ENCODE data around the gene OSM.

The OSM gene

DNA sequence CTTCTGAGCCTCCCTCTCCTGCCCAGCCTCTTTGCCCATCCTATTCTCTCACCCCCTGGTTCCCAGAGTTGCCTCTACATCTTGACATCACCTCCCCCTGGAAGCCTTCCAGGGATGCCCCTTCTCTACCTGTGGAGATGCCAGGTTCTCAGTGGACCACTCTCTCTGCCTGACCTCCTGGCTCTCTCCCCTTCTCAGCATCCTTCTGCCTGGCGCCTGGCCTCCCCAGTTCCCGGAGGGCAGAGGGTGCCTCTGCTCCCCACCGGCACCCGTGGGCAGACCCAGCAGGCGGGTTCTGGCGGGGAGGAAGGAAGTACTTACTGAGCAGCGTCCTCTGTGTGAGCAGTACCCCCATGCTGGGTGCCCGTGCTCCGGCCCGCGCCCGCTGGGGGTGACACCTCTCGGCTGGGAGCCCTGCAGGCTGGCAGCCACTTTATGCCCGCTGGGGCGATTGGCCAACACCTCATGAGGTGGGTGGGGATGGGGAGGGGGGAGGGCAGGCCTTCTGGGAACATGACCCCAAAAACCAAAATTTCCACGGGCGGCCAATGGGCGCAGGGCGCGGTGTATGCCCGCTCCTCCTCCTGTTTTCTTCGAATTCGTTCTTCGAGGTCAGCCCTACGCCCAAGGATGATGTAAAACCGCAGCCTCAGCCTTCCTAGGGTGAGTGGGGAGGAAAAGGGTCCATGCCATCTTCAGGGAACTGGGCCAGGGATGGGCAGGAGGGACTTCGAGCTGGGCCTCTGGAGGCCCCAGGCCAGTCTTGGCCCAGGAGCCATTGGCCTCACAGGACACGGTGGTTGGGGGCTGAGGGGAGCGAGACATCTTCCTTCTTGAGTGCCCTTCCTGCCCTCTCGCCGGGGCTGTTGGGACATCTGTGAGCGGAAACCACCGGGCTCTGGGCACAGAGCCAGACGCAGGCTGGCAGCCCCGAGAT is at the start of gene OSM:
Gene OSM, minus strand, starts transcription at position 407 of the 937 bp plus-strand sequence. Its CDS starts 52 bp downstream, at position 355.
- no peak for DNase-seq (ENCODE audit: low read depth)

DNA sequence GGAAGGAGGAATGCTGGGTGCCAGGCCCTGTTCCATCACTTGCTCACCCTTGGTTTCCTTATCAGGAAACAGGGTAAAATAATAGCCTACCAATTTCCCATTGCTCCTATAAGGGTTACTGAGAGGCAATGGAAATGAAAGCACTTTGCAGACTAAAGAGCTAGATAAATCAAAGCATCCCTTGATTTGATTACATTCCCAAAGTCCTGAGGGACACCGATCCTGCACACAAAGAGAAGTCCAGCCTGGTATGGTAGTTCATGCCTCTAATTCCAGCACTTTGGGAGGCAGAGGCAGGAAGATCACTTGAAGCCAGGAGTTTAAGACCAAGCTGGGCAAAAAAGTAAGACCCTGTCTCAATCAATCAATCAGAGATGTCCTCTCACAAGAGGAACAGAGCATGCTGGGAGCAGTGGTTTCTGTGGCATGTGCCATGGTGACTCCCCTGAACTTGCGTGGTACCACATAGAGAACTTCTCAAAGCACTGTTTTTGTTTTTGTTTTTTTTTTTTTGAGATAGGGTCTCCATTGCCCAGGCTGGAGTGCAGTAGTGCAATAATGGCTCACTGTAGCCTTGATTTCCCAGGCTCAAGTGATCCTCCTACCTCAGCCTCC is 49.4 kb upstream of the OSM start:
- no peak for DNase-seq (ENCODE audit: low read depth)

DNA sequence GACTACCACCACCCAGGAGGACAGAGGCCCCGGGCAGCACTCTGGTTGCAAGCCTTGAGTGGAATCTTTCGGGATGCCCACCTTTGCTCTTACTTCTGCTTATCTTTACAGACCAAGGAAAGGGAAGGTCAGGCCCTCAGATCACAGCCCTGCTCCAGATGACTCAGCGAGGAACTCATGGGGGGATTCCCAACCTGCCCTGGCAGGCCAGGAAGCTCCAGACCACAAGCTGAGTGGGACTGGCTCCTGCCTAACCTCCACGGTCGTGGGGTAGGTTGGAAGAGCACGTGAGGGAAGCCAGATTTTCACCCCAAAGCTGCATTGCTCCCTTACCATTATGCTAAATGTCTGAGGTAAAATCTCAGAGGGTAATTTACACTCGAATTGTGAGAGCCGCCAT is 48.3 kb upstream of the OSM start:
- peak; percentile 75 for DNase-seq (ENCODE audit: low read depth)

DNA sequence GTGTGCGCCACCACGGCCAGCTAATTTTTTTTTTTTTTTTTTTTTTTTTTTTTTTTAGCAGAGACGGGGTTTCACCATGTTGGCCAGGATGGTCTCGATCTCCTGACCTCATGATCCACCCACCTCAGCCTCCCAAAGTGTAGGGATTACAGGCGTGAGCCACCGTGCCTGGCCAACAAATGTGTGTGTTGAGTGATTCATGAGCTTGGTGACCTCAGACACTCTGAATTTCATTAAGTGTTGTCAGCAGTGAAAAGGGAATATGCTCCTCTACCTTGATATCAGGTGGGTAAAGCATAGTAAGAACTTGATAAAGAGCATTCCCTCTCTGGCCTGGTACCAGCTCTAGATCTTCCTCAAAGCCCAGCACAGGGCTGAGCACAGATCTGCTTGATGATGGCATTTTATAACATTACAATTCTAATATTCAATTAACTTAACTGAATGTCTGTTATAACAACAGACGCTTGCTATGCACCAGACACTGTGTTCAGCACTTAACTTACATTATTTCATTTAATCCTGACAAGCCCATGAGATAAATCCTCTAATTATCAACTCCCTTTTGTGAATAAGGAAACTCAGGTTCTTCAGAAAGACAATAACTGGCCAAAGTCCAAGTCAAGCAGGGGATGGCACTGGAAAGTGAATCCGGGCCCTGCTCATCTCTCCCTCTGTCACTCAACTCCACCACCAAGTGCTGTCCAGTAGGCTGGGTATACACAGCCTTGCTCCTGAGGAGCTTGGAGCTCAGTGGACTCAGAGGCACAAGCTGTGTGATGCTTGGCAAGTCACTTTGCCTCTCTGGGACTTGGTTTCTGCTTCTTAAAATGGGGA is 47.1 kb upstream of the OSM start:
- no peak for DNase-seq (ENCODE audit: low read depth)

DNA sequence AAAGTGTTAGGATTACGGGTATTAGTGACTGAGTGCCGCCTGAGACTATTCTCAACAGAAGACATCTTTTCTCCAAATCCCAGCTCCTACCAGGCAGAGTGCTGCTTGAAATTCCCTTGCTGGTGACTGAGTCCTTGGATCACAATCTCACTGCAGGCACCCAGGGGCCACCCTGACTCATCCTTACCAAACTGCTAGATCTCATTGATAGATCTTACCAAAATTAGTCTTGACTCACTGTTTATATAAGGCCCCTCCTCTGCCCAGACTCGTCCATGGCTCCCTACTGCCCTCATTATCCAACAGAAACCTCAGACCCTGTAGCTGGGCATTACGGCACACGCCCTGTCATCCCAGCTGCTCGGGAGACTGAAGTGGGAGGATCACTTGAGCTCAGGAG is 45.4 kb upstream of the OSM start:
- peak; percentile 80 for DNase-seq (ENCODE audit: low read depth)

DNA sequence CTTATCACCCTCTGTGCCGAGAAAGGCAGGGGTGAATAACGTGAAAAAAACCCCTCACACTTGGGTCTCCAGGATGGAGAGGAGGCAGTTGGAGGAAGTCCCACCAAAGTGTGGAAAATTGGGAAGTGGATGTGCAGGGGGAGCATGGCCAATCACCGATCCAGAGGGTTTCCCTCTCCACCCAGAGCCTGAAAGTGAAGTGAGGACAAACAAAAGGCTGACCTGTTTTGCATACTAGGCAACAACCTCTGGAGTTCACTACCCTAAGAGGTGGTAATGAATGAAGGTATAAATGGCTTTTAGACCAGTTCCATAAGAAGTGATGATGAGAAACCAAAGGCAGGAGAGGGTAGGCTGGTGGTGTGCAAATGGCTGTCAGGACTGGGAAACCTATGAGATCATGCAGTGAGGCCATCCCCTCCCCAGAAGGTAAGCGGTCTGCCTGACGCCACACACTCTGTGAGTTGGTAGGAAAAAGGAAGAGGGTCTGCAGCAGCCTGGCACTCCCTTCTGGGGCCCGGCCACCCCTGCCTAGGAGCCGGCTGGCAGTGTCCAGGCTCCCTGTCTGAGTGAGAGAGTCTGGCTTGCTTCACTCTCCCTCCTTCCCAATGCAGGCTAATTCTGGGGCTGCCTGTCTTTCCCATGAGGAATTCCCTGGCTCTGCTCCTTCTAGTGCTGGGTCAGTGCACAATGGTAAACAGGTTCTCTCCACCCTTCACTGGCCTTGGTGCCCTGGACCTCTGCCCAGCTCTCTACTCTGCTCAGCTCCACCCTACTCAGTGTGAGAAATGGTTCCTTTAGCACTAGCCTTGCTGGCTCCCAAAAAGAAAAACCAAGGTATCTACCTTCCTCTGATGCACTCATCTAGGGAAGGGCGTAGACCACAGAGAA is 44.5 kb upstream of the OSM start:
- peak; percentile 88 for DNase-seq (ENCODE audit: low read depth)

DNA sequence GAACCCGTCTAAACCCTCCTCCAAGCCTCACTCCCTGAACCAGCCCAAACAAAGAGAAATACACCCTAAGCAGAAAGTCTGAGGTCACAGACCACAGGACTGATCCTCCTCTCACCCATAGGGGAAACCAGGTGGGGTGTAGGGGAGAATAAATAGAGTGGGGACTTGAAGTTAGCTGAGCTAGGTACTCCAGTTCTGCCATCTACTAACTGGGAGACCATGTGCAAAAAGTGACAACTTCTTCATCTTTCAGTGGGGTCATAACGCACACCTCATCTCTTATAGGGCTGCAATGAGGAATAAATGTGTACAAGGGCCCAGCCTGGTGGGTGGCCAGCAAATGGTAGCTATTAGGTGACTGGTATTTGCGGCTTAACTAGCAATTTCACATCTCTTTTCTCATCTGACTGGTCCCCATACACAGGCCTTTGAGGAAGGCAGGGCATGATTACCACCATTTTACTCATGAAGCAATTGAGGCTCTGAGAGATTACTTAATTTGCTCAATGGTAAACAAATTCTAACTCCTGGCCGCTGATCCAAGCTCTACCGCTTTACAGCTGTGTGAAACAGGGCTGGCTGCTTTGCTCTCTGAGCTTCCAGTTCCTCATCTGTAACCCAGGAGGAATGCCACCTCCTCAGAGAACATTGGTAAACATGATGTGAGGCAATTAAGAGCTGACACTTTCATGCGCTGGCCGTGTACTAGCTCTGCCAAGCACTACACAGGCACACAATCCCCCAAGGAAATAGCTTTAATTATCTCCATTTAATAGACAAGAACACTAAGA is 43.5 kb upstream of the OSM start:
- peak; percentile 92 for DNase-seq (ENCODE audit: low read depth)

DNA sequence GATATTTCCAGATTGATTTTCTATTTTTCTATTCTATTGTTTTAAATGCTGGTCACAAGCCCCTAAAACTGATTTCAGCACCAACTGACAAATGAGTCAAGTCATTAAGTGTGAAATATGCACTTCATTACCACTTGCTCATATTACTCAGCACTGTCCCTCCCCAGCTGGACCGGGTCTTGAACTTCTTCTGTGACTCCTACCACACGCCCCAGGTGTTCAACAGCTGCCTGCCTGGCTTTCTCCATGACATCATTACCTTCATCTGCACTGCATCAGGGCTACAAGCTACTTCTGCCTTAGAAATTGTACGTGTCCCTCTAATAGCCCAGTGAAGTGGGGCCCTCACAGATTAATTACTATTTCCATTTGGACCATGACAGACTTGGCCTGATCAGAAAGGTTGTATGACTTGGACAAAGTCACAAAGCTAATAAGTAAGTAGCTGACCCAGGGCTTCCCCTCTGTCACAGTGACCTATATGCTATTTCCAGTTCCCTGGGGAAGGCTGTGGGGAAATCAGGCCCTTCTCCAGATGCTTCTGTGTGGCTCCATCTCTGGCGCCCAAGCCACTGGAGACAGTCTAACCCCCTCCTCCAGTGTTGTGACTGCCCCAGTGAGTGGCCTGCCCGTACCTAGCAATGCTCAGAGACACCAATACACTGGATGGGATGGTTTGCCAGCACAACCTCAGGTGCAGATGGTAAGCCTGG is 42.0 kb upstream of the OSM start:
- no peak for DNase-seq (ENCODE audit: low read depth)

DNA sequence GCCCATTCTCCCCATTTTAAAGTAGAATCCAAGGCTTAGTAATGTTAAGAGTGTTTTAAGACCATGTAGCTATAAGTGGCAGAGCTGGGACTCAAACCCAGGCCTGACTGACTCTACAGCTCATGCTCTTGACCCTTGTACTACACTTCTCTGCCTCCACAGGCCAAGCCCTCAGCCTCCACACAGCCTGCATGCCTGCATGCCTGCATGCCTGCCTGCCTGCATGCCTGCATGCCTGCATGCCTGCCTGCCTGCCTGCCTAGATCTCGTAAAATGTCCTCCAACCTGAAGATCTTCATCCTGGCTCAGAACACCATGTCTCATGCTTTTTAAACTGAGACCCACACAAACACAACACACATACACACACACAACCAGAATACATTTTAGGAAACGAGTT is 41.4 kb upstream of the OSM start:
- no peak for DNase-seq (ENCODE audit: low read depth)

DNA sequence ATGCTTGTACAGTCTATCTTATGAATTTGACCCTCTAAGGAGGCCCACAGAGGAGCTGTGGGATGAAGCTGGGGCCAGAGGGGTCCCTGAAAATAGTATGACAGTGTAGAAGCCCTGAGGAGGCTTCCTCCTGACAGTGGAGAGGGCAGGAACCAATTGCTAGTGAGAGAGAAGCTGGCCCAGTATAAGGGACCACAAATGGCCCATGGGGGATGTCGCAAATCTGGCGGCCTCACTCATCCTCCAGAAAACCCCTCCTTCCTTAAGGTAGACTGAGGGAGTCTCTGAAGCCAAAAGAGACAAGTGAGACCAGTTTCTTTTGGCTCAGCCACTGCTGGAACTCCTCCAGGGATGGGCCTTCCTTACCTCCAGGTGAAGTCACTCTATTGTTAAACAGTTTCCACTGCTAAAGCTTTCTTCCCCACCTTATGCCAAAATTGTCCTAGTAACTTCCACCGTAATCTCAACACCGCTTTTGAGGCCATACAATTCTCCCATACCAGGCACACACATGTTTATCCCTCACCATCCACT is 40.5 kb upstream of the OSM start:
- DNase-seq (ENCODE audit: low read depth): no peak

DNA sequence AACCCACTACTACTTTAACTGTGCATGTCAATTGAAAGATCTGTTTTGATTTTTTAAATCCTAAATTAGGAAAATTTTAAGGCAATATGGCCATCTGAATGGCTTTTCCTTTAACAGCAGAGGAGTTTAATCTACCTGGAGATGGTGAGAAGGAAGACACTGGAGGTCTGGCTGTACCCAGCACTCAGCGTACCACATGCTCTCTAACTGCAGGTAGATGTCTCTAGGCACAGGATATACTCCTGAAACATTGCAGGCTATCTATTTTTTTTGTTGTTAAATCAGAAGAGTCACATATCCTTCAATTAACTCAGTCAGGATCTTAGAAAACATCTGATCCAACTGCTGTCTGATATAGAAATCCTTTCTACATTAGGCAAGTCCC is 40.0 kb upstream of the OSM start:
- DNase-seq (ENCODE audit: low read depth): no peak

DNA sequence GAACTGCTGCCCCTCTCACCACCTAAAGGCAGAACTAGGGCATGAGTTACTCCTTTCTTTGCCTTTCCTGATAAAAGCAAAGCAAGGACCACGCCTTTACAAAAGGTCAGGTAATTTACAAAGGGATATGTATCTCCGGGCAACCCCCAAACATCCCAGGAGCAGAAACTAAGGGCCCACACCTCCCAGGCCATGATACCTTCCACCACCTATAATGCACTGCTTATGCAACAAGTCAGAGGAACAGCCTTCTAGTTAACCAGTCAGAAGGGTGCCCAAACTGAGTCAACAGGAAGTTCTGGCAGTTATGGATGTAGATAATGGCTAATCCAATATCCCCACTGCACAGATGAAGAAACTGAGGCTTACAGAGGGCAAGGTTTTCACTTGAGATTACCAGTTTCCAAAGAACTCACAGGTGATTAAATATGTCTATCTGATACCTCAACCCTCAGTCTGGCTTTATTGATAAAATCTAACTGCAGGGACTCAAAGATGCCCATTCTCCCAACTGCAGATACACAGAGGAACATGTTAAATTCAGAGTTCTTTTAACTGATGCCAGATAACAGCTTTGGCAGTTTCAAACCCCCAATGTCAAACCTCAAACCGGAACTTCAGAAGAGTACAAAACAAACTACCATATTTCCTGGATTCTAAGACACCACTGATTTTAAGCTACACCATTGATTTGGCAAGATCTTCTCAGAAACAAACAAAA is 39.4 kb upstream of the OSM start:
- peak; percentile 53 for DNase-seq (ENCODE audit: low read depth)

DNA sequence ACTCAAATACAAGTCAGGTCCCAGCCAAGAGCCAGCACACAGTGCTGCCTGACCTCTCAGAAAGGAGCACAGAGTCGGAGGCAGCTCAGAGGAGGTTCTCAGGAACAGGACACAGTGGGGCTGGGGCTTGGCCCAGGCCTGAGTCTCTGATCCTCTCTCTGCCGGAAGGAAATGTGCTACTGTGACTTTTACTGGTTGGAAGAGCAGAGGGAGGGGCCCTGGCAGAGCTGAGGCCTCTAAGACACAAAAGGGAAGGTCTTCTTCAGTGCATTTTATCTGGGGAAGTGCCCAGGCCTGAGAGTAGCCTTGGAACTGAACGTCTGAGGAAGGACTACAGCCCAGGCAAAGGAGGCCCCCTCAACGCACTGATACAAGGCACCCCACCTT is 38.9 kb upstream of the OSM start:
- DNase-seq (ENCODE audit: low read depth): no peak

DNA sequence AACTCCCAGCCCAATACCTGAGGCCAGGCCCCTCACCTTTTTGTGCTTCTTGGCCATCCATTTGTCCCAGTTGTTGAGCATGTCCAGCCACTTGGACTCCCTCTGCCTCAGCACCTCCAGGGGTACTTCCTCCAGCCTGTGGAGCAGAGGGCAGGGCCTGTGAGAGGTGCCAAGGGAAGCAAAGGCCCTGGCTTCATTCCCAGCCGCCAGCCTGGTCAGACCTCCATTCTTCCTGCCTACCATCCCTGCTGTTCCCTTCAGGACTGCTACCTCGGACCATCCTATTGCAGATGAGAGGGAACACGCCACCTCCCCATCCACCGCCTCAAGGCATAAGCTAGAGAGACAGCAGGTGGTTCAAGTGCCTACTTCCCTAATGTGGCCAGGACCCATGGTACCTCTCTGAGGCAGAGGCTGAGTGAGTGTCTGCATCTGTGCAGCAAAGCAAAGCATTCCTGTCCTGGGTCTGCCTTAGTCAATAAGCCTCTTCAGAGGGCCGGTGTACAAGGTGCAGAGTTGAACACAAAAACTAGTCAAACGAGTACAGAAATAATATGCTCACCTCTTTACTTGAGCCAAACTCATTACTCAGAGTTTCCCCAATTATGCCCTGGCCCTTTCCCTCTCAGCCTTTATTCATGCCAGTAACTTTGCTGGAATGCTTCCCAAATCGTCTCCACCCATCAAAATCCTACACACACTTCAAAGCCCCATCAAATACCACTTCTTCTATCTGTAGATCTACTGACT is 38.0 kb upstream of the OSM start:
- no peak for DNase-seq (ENCODE audit: low read depth)

DNA sequence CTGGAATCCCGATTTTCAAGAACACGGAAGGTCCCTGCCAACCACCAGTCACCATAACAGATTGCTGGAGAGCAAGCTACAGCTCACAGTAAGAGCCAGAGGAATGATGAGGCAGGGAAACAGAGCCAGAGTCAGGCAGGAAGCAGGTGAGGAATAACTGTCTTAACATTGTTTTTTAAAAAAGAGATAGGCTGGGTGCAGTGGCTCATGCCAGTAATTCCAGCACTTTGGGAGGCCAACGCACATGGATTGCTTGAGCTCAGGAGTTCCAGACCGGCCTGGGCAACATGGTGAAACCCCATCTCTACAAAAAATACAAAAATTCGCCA is 36.1 kb upstream of the OSM start:
- peak; percentile 70 for DNase-seq (ENCODE audit: low read depth)

DNA sequence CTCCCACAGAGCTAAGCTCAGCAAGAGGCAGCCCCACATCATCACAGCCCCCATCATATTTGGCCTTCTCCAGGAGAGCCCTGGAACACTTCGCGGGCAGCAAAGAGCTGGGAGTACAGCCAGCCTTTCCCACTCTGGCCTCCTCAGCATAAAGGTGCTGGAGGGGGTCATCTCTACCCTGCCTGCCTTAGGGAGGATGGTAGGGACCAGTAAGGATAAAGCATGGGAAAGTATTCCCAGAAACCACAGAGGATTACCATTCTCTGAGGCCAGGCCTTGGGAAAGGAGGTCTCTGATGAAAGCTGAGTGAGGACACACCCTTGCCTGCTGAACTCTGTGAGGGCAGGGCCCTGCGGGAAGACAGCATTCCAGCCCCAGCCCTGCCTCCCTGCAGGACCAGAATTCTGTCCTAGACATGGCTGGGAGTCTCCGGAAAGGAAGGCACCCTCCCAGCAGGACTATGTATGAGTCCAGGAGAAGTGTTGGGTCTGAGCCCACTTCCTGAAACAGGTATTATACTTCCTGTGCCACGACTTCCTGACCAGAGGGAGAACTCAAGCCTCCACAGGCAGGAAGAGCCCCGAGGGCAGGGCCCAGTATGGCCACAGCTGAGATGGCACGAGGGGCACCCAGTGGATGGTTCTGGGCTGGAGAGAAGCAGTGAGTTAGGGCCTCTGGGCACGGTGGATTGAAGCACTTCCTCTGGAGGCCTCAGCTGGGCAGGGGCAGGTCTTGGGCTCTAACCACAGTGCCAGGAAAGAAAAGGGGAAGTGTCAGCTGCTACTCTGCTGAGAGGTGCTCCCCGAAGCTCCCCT is 35.6 kb upstream of the OSM start:
- DNase-seq (ENCODE audit: low read depth): peak; percentile 100

DNA sequence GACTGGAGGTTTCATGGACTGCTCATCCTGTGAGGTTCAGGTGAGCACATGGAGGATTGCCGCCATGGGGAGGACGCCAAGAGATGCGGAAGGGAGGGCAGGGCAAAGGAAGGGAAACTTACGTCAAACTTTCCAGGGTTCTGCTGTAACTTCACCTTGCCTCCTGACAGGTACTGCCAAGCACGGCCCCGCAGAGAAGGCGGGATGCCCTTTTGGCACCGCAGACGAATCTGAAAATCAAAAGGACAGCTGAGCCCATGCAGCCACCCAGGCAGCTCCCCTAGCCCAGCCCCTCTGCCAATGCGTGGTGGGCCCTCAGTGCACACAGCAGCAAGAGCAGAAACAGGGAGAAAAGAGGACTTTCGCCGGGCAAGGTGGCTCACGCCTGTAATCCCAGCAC is 32.7 kb upstream of the OSM start:
- DNase-seq (ENCODE audit: low read depth): no peak

Data from amniotic epithelial cell (primary cell).